ENCODE data around the gene DPH1.
A peak's percentile ranks its signal among the peaks of the same experiment; 100 is the strongest.

Gene DPH1

GRCh38 chr17:2003525-2003924, 26.4 kb upstream of the DPH1 start:
- no peak for DNase-seq (ENCODE audit: low read depth)
- no peak overlapping the region for H3K4me3 ChIP-seq (ENCODE audit: low read depth, low read length)
- no peak for TF ChIP-seq POLR2A (IDR thresholded peaks at IDR 0.05; ENCODE audit: extremely low read depth, insufficient read length)
- no peak for TF ChIP-seq MAX (IDR thresholded peaks at IDR 0.05; ENCODE audit: low read depth, low read length)
- no peak for TF ChIP-seq CTCF (IDR thresholded peaks at IDR 0.05; ENCODE audit: low read depth, low read length)
- TF ChIP-seq MYC (IDR thresholded peaks at IDR 0.05; ENCODE audit: low read depth, low read length) = no peak

GRCh38 chr17:2004435-2004952, 25.5 kb upstream of the DPH1 start:
- TF ChIP-seq POLR2A (IDR thresholded peaks at IDR 0.05; ENCODE audit: extremely low read depth, insufficient read length) (no peak), MAX (IDR thresholded peaks at IDR 0.05; ENCODE audit: low read depth, low read length) (no peak), MYC (IDR thresholded peaks at IDR 0.05; ENCODE audit: low read depth, low read length) (no peak), CTCF (IDR thresholded peaks at IDR 0.05; ENCODE audit: low read depth, low read length) (no peak)

GRCh38 chr17:2008332-2009126, 21.4 kb upstream of the DPH1 start:
- no peak overlapping the region for H3K4me3 ChIP-seq (ENCODE audit: low read depth, low read length)
- no peak for TF ChIP-seq CTCF (IDR thresholded peaks at IDR 0.05; ENCODE audit: low read depth, low read length)
- TF ChIP-seq MAX (IDR thresholded peaks at IDR 0.05; ENCODE audit: low read depth, low read length) = no peak
- TF ChIP-seq POLR2A (IDR thresholded peaks at IDR 0.05; ENCODE audit: extremely low read depth, insufficient read length) = no peak
- TF ChIP-seq MYC (IDR thresholded peaks at IDR 0.05; ENCODE audit: low read depth, low read length) = no peak
- peak; percentile 11 for DNase-seq (ENCODE audit: low read depth)

More at GRCh38 chr17:2004435-2004952, 25.5 kb upstream of the DPH1 start:
- H3K4me3 ChIP-seq (ENCODE audit: low read depth, low read length) = no peak overlapping the region
- DNase-seq (ENCODE audit: low read depth) = no peak

- no peak overlapping the region for H3K4me3 ChIP-seq (ENCODE audit: low read depth, low read length)
- TF ChIP-seq CTCF (IDR thresholded peaks at IDR 0.05; ENCODE audit: low read depth, low read length) (no peak), MAX (IDR thresholded peaks at IDR 0.05; ENCODE audit: low read depth, low read length) (no peak)
- no peak for DNase-seq (ENCODE audit: low read depth)
Measured at GRCh38 chr17:2009737-2010136, 20.2 kb upstream of the DPH1 start.

- peak; percentile 60 for DNase-seq (ENCODE audit: low read depth)
- TF ChIP-seq MAX (IDR thresholded peaks at IDR 0.05; ENCODE audit: low read depth, low read length) (no peak), MYC (IDR thresholded peaks at IDR 0.05; ENCODE audit: low read depth, low read length) (no peak), CTCF (IDR thresholded peaks at IDR 0.05; ENCODE audit: low read depth, low read length) (no peak), POLR2A (IDR thresholded peaks at IDR 0.05; ENCODE audit: extremely low read depth, insufficient read length) (no peak)
- H3K4me3 ChIP-seq (ENCODE audit: low read depth, low read length) = no peak overlapping the region
Measured at GRCh38 chr17:2011411-2012371, 18.3 kb upstream of the DPH1 start.
